ENCODE results near the gene MGAT1.
"Not testable (repeated sequence)": the region's sequence is repeated elsewhere in the genome, so short reads cannot be mapped to it uniquely, and the experiment has no call there.

The MGAT1 gene

DNA sequence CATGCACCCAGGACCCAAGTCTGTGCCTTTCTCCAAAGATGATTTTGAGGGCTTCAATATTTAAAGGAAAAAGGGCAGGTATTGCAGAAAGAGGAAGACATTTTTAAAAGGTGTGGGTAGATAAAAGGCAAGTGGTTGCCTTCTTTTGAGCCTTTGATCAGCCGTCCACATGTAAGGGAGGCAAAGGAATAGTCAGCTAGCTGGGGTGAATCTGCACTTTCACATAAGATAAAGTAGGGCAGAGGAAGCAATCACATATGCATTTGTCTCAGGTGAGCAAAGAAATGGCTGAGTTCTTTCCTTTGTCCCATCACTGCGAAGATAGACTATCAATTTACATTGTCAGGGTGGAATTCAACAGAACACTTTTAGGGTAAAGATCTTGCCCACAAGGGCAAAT, 19.9 kb downstream of the MGAT1 start:
- FAIRE-seq (no peak), DNase-seq (ENCODE audit: insufficient read length, low spot score) (no peak)
- TF ChIP-seq, protein P1, sequence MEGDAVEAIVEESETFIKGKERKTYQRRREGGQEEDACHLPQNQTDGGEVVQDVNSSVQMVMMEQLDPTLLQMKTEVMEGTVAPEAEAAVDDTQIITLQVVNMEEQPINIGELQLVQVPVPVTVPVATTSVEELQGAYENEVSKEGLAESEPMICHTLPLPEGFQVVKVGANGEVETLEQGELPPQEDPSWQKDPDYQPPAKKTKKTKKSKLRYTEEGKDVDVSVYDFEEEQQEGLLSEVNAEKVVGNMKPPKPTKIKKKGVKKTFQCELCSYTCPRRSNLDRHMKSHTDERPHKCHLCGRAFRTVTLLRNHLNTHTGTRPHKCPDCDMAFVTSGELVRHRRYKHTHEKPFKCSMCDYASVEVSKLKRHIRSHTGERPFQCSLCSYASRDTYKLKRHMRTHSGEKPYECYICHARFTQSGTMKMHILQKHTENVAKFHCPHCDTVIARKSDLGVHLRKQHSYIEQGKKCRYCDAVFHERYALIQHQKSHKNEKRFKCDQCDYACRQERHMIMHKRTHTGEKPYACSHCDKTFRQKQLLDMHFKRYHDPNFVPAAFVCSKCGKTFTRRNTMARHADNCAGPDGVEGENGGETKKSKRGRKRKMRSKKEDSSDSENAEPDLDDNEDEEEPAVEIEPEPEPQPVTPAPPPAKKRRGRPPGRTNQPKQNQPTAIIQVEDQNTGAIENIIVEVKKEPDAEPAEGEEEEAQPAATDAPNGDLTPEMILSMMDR (IDR thresholded peaks at IDR 0.05; ENCODE audit: insufficient read depth, missing control alignments), result no peak

DNA sequence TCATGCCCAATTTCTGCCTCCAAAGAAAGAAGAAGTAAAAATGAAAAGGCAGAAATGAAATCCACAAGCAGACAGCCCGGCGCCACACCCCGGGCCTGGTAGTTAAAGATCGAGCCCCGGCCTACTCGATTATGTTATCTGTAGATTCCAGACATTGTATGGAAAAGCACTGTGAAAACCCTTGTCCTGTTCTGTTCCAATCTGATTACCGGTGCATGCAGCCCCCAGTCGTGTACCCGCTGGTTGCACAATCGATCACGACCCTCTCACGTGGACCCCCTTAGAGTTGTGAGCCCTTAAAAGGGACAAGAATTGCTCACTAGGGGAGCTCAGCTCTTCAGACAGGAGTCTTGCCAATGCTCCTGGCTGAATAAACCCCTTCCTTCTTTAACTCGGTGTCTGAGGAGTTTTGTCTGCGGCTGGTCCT, 20.7 kb downstream of the MGAT1 start:
- not testable (repeated sequence) for DNase-seq (ENCODE audit: insufficient read length, low spot score); FAIRE-seq

DNA sequence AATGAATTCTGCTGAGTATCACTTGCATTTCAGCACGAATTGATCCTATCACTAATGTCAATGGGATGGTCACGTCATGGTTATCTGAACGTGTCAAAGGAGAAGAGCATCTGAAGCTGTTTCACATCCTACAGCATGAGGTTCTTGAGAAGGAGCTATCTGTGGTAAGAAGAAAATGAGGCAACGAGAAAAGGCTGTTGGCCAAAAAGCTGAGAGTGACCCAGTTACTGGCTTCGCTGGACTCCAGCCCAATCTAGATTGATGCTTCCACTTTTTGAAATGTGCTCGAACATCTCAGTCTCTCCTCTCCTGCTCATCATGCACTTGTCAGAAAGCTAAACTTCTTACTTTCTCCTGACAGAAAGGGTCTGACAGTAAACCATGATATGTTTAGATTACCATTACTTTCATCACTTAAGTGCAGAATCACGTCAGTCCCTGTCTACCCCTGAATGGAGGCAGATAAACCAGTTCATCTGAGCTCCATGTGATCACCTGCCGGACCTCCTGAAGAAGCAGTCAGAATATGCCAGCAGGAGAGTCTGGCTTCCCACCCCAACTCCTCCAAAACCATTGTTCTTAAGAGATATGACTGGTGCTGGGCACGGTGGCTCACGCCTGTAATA, 22.5 kb downstream of the MGAT1 start:
- TF ChIP-seq, protein P1 (IDR thresholded peaks at IDR 0.05; ENCODE audit: insufficient read depth, missing control alignments), result no peak
- FAIRE-seq (no peak), DNase-seq (ENCODE audit: insufficient read length, low spot score) (no peak)

DNA sequence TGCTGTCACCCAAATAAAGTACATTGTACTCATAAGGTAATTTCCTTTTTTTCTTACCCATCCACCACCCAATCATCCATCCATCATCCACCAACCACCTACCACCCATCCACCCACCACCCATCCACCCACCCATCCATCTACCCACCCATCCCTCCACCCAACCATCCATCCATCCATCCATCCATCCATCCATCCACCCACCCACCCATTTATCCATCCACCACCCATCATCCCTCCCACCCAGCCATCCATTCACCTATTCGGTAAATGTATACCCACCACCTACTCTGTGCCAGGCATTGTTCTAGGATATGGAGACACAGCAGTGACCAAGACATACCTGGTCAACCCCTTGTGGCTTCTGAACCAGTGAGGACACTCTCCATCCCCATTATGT, 25.1 kb downstream of the MGAT1 start:
- FAIRE-seq, result no peak
- TF ChIP-seq, protein P1 (IDR thresholded peaks at IDR 0.05; ENCODE audit: insufficient read depth, missing control alignments), result no peak
- DNase-seq (ENCODE audit: insufficient read length, low spot score), result no peak

DNA sequence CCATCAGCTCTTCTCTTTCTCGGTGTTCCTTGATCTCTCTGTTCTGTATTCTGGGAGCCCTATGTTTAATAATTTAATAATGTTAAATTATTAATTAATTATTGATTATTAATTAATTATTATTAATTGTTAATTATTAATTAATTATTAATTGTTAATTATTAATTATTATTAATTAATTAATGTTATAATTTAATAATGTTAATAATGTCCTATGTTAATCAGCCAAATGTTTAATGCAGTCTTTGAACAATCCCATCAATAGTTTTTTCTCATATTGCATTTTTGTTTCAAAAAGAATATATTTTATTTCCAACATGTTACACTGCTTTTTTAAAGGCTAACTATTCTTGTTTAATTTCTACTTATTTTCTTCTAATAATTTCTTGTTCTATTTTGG, 26.2 kb downstream of the MGAT1 start:
- TF ChIP-seq, protein P1 (IDR thresholded peaks at IDR 0.05; ENCODE audit: insufficient read depth, missing control alignments), result no peak
- no peak for DNase-seq (ENCODE audit: insufficient read length, low spot score)
- FAIRE-seq, result no peak

DNA sequence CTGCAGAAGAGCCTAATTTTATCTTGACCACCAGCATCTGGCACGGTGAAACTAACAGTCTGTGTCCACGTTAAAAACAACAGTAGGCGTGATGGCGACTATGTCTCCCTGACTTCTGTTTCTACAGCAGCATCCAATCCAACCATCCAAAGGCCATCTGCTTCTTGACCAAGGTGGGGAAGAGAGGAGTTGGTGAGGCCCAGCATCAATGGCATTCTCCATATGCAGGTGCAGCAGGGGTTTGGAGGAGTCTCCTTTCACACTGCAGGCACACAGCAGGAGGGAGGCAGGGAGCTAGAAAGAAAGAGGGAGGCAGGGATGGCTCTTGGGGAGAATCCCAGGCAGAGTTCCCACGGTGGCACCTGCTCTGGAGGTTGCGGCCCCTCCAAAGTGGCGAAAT, 27.0 kb downstream of the MGAT1 start:
- DNase-seq (ENCODE audit: insufficient read length, low spot score) (no peak), FAIRE-seq (no peak)
- TF ChIP-seq, protein P1 (IDR thresholded peaks at IDR 0.05; ENCODE audit: insufficient read depth, missing control alignments), result no peak

DNA sequence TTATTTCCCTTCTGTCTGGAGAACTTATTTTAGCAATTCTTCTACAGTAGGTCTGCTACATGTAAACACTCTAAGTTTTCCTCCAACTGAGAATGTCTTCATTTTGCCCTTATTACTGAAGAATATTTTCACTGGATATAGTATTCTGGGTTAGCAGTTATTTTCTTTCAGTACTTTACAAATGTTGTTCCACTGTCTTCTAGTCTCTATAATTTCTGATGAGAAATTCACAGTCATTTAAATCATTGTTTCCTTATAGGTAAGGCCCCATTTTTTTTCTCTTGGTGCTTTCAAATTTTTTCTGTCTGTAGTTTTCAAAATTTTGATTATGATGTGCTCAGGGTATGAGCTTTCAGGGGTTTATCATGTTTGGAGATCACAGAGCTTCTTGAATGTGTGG, 30.8 kb downstream of the MGAT1 start:
- DNase-seq (ENCODE audit: insufficient read length, low spot score) (no peak), FAIRE-seq (no peak)
- TF ChIP-seq, protein P1 (IDR thresholded peaks at IDR 0.05; ENCODE audit: insufficient read depth, missing control alignments), result no peak

DNA sequence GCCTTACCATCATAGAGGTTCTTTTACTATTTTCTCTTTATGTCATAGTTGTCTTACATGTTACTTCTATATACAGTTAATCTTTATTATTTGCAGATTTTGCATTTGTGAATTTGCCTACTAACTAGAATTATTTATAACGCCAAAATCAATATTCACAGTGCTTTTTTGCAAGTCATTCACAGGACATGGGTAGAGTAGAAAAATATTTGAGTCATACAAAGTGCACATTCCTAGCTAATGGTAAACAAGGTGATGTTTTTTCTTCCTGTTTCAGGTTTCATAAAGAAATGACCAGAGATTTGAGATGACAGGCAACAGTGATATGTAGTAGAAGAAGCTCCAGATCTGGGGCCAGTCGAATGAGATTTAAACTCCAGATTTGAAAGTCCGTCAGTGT, 32.8 kb downstream of the MGAT1 start:
- FAIRE-seq (no peak), DNase-seq (ENCODE audit: insufficient read length, low spot score) (no peak)
- TF ChIP-seq, protein P1 (IDR thresholded peaks at IDR 0.05; ENCODE audit: insufficient read depth, missing control alignments), result no peak
